Fibroblast of mammary gland (primary cell): ENCODE measurements around the gene MESD.

Experiments
- DNase-seq: peaks from one replicate; pipeline ENCODE4 v3.0.0-alpha.2; 2010; ENCODE audit warnings: low read depth
- H3K4me3 ChIP-seq: 2 replicates; pipeline ENCODE4 v1.5.1; 2011; ENCODE audit warnings: low read depth, mild to moderate bottlenecking, low read length, moderate library complexity; ENCODE audit not compliant: control insufficient read depth
- TF ChIP-seq, protein P1 (sequence below): conservative IDR thresholded peaks from 2 replicates; pipeline ENCODE4 v1.5.1; 2011; ENCODE audit warnings: low read depth, low read length, inconsistent platforms; ENCODE audit not compliant: control insufficient read depth, insufficient read depth

Gene MESD

DNA sequence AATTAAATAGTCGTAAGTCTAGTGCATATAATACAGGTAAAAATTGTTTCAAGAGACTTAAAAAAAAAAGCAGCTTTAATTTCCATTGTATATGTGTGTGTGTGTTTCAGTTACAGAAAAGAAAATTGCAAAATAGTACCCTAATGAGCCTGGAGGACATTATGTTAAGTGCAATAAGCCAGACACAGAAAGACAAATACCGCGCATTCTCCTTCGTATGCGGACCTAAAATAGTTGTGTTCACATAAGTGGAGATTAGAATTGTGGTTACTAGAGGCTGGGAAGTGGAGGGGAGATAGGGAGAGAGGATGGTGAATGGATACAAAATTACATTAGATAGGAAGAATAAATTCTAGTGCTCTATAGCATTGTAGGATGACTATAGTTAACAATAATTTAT, 3.6 kb downstream of the MESD start:
- no peak overlapping the region for H3K4me3 ChIP-seq
- TF ChIP-seq, protein P1, sequence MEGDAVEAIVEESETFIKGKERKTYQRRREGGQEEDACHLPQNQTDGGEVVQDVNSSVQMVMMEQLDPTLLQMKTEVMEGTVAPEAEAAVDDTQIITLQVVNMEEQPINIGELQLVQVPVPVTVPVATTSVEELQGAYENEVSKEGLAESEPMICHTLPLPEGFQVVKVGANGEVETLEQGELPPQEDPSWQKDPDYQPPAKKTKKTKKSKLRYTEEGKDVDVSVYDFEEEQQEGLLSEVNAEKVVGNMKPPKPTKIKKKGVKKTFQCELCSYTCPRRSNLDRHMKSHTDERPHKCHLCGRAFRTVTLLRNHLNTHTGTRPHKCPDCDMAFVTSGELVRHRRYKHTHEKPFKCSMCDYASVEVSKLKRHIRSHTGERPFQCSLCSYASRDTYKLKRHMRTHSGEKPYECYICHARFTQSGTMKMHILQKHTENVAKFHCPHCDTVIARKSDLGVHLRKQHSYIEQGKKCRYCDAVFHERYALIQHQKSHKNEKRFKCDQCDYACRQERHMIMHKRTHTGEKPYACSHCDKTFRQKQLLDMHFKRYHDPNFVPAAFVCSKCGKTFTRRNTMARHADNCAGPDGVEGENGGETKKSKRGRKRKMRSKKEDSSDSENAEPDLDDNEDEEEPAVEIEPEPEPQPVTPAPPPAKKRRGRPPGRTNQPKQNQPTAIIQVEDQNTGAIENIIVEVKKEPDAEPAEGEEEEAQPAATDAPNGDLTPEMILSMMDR = no peak
- no peak for DNase-seq

DNA sequence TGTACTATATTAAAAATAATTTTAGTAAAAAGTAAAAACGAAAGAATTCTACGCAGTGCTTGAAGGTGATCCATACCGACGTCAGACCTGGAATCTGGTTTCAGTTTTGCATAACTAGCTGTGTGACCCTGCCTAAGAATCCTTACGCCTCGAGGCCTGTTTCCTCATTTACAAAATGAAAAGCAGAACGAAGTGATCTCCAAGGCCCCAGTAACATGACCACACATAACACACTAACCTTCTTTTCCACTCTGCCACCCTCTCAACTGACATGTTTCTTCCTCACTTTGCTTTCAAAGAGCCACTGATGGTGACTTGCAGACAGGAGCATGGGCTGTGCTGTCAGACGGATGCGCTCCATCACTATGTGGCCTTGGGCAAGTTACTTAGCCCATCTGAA, 4.8 kb downstream of the MESD start:
- DNase-seq = peak; percentile 33
- no peak overlapping the region for H3K4me3 ChIP-seq
- TF ChIP-seq, protein P1 = no peak

DNA sequence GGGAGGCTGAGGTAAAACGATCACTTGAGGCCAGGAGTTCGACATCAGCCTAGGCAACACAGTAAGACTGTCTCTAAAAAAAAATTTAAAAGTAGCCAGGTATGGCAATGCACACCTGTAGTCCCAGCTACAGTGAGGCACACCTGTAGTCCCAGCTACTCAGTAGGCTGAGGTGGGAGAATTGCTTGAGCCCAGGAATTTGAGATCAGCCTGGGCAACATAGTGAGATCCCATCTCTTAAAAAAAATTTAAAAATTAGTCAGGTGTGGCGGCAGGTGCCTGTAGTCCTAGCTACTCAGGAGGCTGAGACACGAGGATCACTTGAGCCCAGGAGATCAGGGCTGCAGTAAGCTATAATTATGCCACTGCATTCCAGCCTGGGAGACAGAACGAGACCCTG, 6.8 kb downstream of the MESD start:
- no peak for DNase-seq
- TF ChIP-seq, protein P1 = no peak
- no peak overlapping the region for H3K4me3 ChIP-seq

DNA sequence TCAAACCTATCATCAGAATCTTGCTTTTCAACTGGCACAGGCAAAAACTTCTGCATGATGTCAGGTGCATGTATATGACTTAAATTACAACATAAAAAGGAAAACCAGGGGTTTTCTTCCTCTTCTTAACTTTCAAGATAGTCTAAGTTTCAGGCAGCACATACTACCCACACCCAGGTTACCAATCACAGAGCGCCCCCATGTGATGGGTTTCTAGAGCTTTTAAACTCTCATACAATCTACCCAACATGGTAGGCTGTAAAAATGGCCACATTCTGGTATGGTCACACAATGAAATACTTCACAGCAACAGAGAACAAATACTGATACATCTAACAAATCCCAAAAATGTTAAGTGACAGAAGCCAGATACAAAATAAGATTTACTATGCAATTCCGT, 7.4 kb downstream of the MESD start:
- H3K4me3 ChIP-seq = no peak overlapping the region
- TF ChIP-seq, protein P1 = no peak
- no peak for DNase-seq

DNA sequence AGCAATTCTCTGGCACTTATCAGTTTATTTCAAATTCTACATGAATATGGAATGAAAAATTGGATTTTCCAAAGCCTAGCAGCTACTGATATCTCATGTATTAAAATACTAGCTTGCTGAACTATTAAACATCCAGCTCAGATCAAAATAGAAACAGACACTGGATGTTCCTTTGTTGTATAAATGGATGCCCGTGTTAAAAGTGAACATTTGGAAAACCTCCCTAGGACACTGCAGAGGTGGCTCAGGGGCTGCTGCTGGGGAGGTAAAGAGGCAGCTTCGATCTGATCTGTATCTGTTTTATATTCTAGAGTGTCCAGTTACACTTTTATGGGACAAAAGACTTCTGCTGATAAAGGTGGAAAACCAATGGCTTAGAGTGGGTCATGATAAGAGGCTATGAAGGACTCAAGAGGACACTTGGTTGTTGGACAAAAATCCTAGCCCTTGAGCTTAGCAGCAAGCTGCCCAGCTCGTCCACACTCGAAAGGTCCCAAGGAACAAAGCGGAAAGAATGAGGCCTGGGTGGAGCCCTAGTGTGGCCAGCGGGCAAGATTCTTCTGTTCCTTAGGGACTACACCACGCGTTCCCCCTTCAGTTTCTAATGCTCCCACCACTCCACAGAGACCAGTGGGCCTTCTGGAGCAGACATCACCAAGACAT, 9.9 kb downstream of the MESD start:
- DNase-seq = no peak
- TF ChIP-seq, protein P1 = no peak
- H3K4me3 ChIP-seq = no peak overlapping the region

DNA sequence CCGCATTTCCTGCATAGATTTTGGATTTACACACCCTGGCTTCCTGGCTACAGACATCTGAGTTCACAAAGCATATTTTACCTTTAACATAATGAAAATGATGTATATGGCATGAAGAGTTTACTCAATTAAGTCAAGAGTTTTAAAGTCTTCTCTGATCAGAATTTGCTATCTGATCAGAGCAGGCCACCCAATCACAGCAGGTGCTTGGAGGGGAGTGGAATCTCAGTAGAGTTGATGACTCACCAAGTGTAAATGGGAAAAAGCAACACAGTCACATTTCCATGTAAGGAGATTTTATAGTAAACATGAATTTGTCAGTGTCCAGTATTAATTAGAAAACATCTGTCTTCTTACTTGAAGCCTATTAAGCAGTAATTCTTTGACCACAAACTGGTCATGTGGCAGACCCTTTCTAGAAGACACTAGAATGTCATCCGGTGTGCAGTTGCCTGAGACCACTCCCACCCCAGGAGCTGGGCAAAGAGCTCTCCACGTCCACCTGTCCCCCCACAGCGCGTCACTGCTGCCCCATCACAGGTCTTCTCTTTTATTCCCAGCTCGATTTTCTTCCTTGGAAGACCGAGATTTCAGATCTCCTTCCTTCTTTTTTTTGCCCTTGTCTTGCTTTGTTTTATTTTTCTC, 10.8 kb downstream of the MESD start:
- TF ChIP-seq, protein P1 = no peak
- peak; percentile 54 for DNase-seq
- no peak overlapping the region for H3K4me3 ChIP-seq
